ENCODE results near the gene APOBEC3F.
"Not testable (repeated sequence)": the region's sequence is repeated elsewhere in the genome, so short reads cannot be mapped to it uniquely, and the experiment has no call there.

Gene APOBEC3F

DNA sequence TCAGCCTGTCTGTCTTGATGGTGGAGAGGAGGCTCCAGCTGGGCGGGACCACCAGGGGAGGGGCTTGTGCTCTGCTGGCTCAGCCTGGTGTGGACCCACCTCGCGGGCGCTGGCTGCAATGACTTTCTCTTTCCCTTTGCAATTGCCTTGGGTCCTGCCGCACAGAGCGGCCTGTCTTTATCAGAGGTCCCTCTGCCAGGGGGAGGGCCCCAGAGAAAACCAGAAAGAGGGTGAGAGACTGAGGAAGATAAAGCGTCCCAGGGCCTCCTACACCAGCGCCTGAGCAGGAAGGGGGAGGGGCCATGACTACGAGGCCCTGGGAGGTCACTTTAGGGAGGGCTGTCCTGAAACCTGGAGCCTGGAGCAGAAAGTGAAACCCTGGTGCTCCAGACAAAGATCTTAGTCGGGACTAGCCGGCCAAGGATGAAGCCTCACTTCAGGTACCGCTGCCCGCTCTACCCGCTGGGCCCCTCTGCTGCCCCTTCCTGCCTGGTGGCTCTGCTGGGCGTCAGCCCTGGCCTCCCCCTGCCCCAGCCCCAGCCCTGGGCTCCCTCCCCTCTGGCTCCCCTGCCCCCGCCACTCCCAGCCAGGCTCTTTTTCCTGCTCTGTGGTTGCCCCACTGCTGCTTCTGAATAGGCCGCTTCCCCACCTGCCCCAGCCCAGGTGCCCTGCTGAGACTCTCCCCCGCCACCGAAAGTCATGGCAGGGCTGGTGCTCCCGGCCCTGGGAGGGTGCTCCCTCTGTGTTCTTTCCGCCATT is at the start of gene APOBEC3F:
TSS of gene APOBEC3F (plus strand) at position 327 of the 759 bp plus-strand sequence. CDS start at position 424, 97 bp downstream.
- Histone ChIP-seq H2AFZ (ENCODE audit: low read depth) (peak within 1 kb of the TSS; percentile 54; the same call in 1 of the 2 replicates), H3K4me2 (peak within 1 kb of the TSS; percentile 89), H3K9ac (peak within 1 kb of the TSS; percentile 42; the same call in 1 of the 2 replicates), H3K4me1 (ENCODE audit: low read depth, poor library complexity, severe bottlenecking) (peaks cover 11% of the 10 kb centered on the region), H3K27ac (peak within 1 kb of the TSS; percentile 44)
- not testable (repeated sequence) for H3K79me2 ChIP-seq (ENCODE audit: insufficient read depth, low read depth); H3K4me3 ChIP-seq (IDR thresholded peaks at IDR 0.05; ENCODE audit: insufficient read depth, low read depth, low read length); H3K36me3 ChIP-seq (ENCODE audit: insufficient read depth); H4K20me1 ChIP-seq (ENCODE audit: insufficient read depth); H3K27me3 ChIP-seq (ENCODE audit: insufficient read depth, low read depth)

- not testable (repeated sequence) for H3K4me2 ChIP-seq; H4K20me1 ChIP-seq (ENCODE audit: insufficient read depth); H3K4me3 ChIP-seq (IDR thresholded peaks at IDR 0.05; ENCODE audit: insufficient read depth, low read depth, low read length); H3K79me2 ChIP-seq (ENCODE audit: insufficient read depth, low read depth); H3K9ac ChIP-seq; H3K36me3 ChIP-seq (ENCODE audit: insufficient read depth); H3K27ac ChIP-seq; H3K27me3 ChIP-seq (ENCODE audit: insufficient read depth, low read depth); H3K4me1 ChIP-seq (ENCODE audit: low read depth, poor library complexity, severe bottlenecking); H2AFZ ChIP-seq (ENCODE audit: low read depth)
Measured at GRCh38 chr22:38992871-38993371, 47.7 kb upstream of the APOBEC3F start.

DNA sequence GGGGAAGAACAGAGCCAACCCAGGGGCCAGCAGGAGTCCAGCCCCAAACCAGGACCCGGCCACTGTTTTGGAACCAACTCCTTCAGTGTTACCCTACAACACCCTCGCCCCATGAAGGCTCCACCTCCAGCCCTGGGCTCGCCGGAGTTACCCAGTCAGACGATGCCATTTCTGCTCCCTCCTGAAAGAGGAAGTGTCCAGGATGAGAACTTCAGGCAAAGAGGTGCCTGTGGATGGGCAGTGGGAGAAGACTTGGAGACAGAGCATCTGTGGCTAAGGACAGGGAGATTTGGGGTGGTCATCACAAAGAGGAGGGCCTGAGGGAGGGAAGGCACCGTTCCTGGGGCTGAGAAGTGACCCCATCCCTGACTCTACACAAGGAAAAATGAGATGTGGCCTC is 44.6 kb upstream of the APOBEC3F start:
- Histone ChIP-seq H3K27me3 (ENCODE audit: insufficient read depth, low read depth) (peaks cover 17% of the 10 kb centered on the region; the same call in 1 of the 2 replicates), H4K20me1 (ENCODE audit: insufficient read depth) (no peaks in the 10 kb centered on the region), H2AFZ (ENCODE audit: low read depth) (no peak overlapping the region), H3K79me2 (ENCODE audit: insufficient read depth, low read depth) (no peaks in the 10 kb centered on the region), H3K4me3 (IDR thresholded peaks at IDR 0.05; ENCODE audit: insufficient read depth, low read depth, low read length) (no peak overlapping the region), H3K4me2 (no peak overlapping the region), H3K9ac (no peak overlapping the region), H3K36me3 (ENCODE audit: insufficient read depth) (no peaks in the 10 kb centered on the region), H3K27ac (no peak overlapping the region), H3K4me1 (ENCODE audit: low read depth, poor library complexity, severe bottlenecking) (no peaks in the 10 kb centered on the region)
- TF ChIP-seq, protein P1, sequence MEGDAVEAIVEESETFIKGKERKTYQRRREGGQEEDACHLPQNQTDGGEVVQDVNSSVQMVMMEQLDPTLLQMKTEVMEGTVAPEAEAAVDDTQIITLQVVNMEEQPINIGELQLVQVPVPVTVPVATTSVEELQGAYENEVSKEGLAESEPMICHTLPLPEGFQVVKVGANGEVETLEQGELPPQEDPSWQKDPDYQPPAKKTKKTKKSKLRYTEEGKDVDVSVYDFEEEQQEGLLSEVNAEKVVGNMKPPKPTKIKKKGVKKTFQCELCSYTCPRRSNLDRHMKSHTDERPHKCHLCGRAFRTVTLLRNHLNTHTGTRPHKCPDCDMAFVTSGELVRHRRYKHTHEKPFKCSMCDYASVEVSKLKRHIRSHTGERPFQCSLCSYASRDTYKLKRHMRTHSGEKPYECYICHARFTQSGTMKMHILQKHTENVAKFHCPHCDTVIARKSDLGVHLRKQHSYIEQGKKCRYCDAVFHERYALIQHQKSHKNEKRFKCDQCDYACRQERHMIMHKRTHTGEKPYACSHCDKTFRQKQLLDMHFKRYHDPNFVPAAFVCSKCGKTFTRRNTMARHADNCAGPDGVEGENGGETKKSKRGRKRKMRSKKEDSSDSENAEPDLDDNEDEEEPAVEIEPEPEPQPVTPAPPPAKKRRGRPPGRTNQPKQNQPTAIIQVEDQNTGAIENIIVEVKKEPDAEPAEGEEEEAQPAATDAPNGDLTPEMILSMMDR (conservative IDR thresholded peaks at IDR 0.05; ENCODE audit: low read depth, low read length), result no peak

GRCh38 chr22:38997518-38997917 is 43.1 kb upstream of the APOBEC3F start:
- no peak overlapping the region for H3K27ac ChIP-seq
- TF ChIP-seq, protein P1 (conservative IDR thresholded peaks at IDR 0.05; ENCODE audit: low read depth, low read length), result no peak
- H3K9ac ChIP-seq, result no peak overlapping the region

DNA sequence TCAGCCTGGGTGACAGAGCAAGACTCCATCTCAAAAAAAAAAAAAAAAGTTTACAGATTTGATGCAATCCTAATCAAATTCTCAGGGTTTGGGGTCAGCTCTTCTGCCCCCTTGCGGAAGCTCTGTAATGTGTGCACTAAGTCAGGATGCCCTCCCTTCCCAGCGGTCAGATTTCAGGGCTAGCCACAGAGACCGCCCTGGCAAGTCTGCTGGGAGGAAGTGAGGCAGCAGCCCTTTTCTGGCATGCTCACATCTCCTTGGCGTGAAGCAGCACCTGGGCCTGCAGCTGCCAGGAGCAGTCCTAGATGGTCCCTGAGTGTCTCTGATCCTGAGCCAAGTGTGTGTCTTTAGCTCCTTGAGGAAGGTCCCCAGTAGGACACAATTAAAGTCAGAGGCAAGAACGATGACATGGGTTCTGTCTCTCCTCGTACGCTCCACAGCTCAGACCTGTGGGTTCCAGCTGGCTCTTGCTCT is 37.5 kb upstream of the APOBEC3F start:
- peaks cover 19% of the 10 kb centered on the region for H3K4me1 ChIP-seq (ENCODE audit: low read depth, poor library complexity, severe bottlenecking)
- no peaks in the 10 kb centered on the region for H3K79me2 ChIP-seq (ENCODE audit: insufficient read depth, low read depth)
- peak overlapping the region; percentile 60; the same call in 1 of the 2 replicates for H2AFZ ChIP-seq (ENCODE audit: low read depth)
- peaks cover 9% of the 10 kb centered on the region; the same call in 1 of the 2 replicates for H3K27me3 ChIP-seq (ENCODE audit: insufficient read depth, low read depth)
- H4K20me1 ChIP-seq (ENCODE audit: insufficient read depth), result no peaks in the 10 kb centered on the region
- H3K9ac ChIP-seq, result no peak overlapping the region
- no peak overlapping the region for H3K4me3 ChIP-seq (IDR thresholded peaks at IDR 0.05; ENCODE audit: insufficient read depth, low read depth, low read length)
- H3K4me2 ChIP-seq, result peak overlapping the region; percentile 45; the same call in 1 of the 2 replicates
- H3K27ac ChIP-seq, result no peak overlapping the region
- H3K36me3 ChIP-seq (ENCODE audit: insufficient read depth), result no peaks in the 10 kb centered on the region
- TF ChIP-seq, protein P1 (conservative IDR thresholded peaks at IDR 0.05; ENCODE audit: low read depth, low read length), result peak; percentile 81

More at GRCh38 chr22:38997518-38997917, 43.1 kb upstream of the APOBEC3F start:
- Histone ChIP-seq H3K4me3 (IDR thresholded peaks at IDR 0.05; ENCODE audit: insufficient read depth, low read depth, low read length) (no peak overlapping the region), H3K4me1 (ENCODE audit: low read depth, poor library complexity, severe bottlenecking) (peaks cover 6% of the 10 kb centered on the region), H2AFZ (ENCODE audit: low read depth) (no peak overlapping the region), H3K27me3 (ENCODE audit: insufficient read depth, low read depth) (peaks cover 17% of the 10 kb centered on the region; the same call in 1 of the 2 replicates), H4K20me1 (ENCODE audit: insufficient read depth) (no peaks in the 10 kb centered on the region), H3K36me3 (ENCODE audit: insufficient read depth) (no peaks in the 10 kb centered on the region), H3K79me2 (ENCODE audit: insufficient read depth, low read depth) (no peaks in the 10 kb centered on the region), H3K4me2 (no peak overlapping the region)

Data from KMS-11 (cell line).